Measurements from ENCODE around the gene CRACR2A.

DNA sequence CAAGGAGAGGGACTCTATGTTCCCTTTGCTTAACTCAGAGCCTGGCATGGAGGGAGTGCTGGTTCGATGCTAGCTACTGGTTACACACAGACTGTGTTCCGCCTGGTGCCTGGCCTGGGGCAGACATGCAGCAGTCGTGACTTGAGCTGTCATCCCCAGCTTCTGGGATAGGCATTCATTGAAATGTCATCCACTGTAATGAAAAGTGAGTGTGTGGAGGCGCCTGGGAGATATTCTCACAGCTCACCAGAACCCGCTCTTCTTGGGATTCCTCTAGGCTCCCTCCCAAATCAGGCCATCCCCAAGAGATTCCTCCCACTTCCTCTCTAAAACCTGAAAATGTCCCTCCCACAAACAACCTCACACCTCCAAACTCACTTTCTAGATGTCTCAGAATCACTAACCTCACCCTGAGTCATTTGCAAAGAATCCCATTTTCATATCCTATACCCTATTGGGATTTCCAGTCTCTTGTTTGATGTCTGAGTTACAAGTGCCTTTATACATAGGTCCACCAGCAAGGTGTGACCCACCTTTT, 82.8 kb downstream of the CRACR2A start:
- TF ChIP-seq CTCF (IDR thresholded peaks at IDR 0.05) (no peak), POLR2A (IDR thresholded peaks at IDR 0.05) (no peak)

Data from right lobe of liver (tissue), 4 donors.